ENCODE data around the gene EVX2.

The EVX2 gene

GRCh38 chr2:176106581-176107539, 23.1 kb upstream of the EVX2 start, which contains the start of gene HOXD11:
Gene HOXD11 (plus strand): TSS chr2:176107280. CDS start chr2:176107356, 76 bp downstream.
- DNase-seq: no peak

- DNase-seq: no peak
Measured at GRCh38 chr2:176105730-176106580, 22.2 kb upstream of the EVX2 start.

GRCh38 chr2:176105078-176105729, 21.4 kb upstream of the EVX2 start:
- DNase-seq: no peak

- no peak for DNase-seq
Measured at GRCh38 chr2:176104316-176105077, 20.7 kb upstream of the EVX2 start.

GRCh38 chr2:176103742-176104315, 20.1 kb upstream of the EVX2 start:
- no peak for DNase-seq

- no peak for DNase-seq
Measured at GRCh38 chr2:176103194-176103593, 19.4 kb upstream of the EVX2 start.

GRCh38 chr2:176102309-176102866, 18.6 kb upstream of the EVX2 start:
- DNase-seq: no peak

- no peak for DNase-seq
Measured at GRCh38 chr2:176101842-176102241, 18.1 kb upstream of the EVX2 start.

GRCh38 chr2:176101216-176101830, 17.6 kb upstream of the EVX2 start:
- DNase-seq: no peak

GRCh38 chr2:176100547-176101140, 16.9 kb upstream of the EVX2 start:
- DNase-seq: no peak

GRCh38 chr2:176099728-176100546, 16.2 kb upstream of the EVX2 start, which contains the start of gene HOXD12:
Gene HOXD12 (plus strand): TSS chr2:176099795. CDS start chr2:176099802, 7 bp downstream.
- DNase-seq: no peak

- DNase-seq: no peak
Measured at GRCh38 chr2:176099159-176099727, 15.5 kb upstream of the EVX2 start.

- DNase-seq: no peak
Measured at GRCh38 chr2:176098366-176099158, 14.8 kb upstream of the EVX2 start.

- no peak for DNase-seq
Measured at GRCh38 chr2:176097820-176098365, 14.1 kb upstream of the EVX2 start.

- peak; percentile 29 to 52 (median 41) for DNase-seq
Measured at GRCh38 chr2:176096986-176097819, 13.4 kb upstream of the EVX2 start.

GRCh38 chr2:176096243-176096985, 12.7 kb upstream of the EVX2 start:
- no peak for DNase-seq
